Measurements from ENCODE around the gene INSM1.

DNA sequence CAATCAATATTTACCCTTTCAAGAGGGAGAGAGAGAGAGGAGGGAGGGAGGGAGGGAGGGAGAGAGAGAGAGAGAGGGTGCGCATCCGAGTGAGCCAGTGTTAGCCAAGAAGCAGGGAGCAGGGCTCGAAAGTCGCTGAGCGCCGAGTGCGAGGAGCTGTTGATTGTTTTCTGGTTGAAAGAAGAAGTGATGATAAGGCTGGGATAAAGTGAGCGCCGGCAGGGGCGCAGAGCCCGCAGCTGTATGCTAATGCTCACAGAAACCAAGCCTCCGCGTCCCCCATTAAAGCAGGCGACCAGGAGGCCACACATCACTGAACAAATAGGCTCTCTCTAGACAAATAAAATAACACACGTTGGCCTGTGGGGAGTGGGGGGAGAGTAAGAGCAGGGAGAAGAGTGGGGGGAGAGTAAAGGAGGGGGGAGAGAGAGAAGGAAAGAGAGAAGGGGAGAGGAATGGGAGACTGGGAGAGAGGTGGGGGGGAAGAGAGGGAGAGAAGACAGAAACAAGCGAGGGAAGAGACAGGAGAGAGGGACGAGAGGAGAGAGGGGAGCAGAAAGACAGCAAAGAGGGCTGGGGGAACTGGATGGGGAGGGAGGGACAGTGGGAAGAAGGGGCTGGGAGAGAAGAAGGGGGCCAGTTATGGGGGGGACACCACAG is 5.0 kb upstream of the INSM1 start:
- TF ChIP-seq, protein P1, sequence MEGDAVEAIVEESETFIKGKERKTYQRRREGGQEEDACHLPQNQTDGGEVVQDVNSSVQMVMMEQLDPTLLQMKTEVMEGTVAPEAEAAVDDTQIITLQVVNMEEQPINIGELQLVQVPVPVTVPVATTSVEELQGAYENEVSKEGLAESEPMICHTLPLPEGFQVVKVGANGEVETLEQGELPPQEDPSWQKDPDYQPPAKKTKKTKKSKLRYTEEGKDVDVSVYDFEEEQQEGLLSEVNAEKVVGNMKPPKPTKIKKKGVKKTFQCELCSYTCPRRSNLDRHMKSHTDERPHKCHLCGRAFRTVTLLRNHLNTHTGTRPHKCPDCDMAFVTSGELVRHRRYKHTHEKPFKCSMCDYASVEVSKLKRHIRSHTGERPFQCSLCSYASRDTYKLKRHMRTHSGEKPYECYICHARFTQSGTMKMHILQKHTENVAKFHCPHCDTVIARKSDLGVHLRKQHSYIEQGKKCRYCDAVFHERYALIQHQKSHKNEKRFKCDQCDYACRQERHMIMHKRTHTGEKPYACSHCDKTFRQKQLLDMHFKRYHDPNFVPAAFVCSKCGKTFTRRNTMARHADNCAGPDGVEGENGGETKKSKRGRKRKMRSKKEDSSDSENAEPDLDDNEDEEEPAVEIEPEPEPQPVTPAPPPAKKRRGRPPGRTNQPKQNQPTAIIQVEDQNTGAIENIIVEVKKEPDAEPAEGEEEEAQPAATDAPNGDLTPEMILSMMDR (IDR thresholded peaks at IDR 0.05): no peak
- peak in 1 of 3 donors; percentile 2 for TF ChIP-seq POLR2A (IDR thresholded peaks at IDR 0.05)
